ENCODE data around the gene CDC42EP3.

The CDC42EP3 gene

GRCh38 chr2:37633845-37634244, 37.6 kb downstream of the CDC42EP3 start:
- no peak for DNase-seq

GRCh38 chr2:37633234-37633633, 38.2 kb downstream of the CDC42EP3 start:
- DNase-seq = no peak

GRCh38 chr2:37632310-37632709, 39.1 kb downstream of the CDC42EP3 start:
- DNase-seq = no peak

GRCh38 chr2:37631698-37632097, 39.7 kb downstream of the CDC42EP3 start:
- DNase-seq = no peak

GRCh38 chr2:37631292-37631691, 40.1 kb downstream of the CDC42EP3 start:
- peak; percentile 39 for DNase-seq

- DNase-seq = no peak
Observed at GRCh38 chr2:37630776-37631175, 40.7 kb downstream of the CDC42EP3 start.

- no peak for DNase-seq
Observed at GRCh38 chr2:37630301-37630700, 41.1 kb downstream of the CDC42EP3 start.

GRCh38 chr2:37629529-37629928, 41.9 kb downstream of the CDC42EP3 start:
- DNase-seq = no peak

GRCh38 chr2:37627710-37628109, 43.7 kb downstream of the CDC42EP3 start:
- DNase-seq = no peak

- DNase-seq = no peak
Observed at GRCh38 chr2:37625796-37626571, 45.5 kb downstream of the CDC42EP3 start.

GRCh38 chr2:37625156-37625555, 46.3 kb downstream of the CDC42EP3 start:
- DNase-seq = no peak

GRCh38 chr2:37623971-37624900, 47.2 kb downstream of the CDC42EP3 start:
- DNase-seq = peak; percentile 20

- no peak for DNase-seq
Observed at GRCh38 chr2:37623406-37623805, 48.0 kb downstream of the CDC42EP3 start.

GRCh38 chr2:37622450-37623100, 48.9 kb downstream of the CDC42EP3 start:
- DNase-seq = no peak

GRCh38 chr2:37621199-37621598, 50.2 kb downstream of the CDC42EP3 start:
- DNase-seq = no peak

GRCh38 chr2:37619959-37620300, 51.5 kb downstream of the CDC42EP3 start:
- DNase-seq = no peak

- no peak for DNase-seq
Observed at GRCh38 chr2:37619230-37619958, 52.0 kb downstream of the CDC42EP3 start.

- DNase-seq = no peak
Observed at GRCh38 chr2:37618326-37618725, 53.1 kb downstream of the CDC42EP3 start.

GRCh38 chr2:37617119-37617892, 54.1 kb downstream of the CDC42EP3 start:
- DNase-seq = no peak

GRCh38 chr2:37616677-37617005, 54.8 kb downstream of the CDC42EP3 start:
- no peak for DNase-seq

GRCh38 chr2:37615804-37616676, 55.4 kb downstream of the CDC42EP3 start:
- DNase-seq = no peak

Measured in OCI-M1 (cell line).